Stimulated activated naive CD8-positive, alpha-beta T cell treated with anti-CD3 and anti-CD28 coated beads, Interleukin-15, Interleukin-2, amounts not matched to agents 100 ng/mL and 50 ng/mL, for 24 hours (primary cell): ENCODE data around the gene DOP1B.

ENCODE experiments used
- H3K27ac Mint-ChIP-seq: one replicate; pipeline ENCODE4 v1.8.0; 2021; ENCODE audit warnings: mild to moderate bottlenecking, mixed read lengths
- H3K27me3 Mint-ChIP-seq: one replicate; pipeline ENCODE4 v1.8.0; 2021; ENCODE audit warnings: mixed read lengths
- H3K36me3 Mint-ChIP-seq: one replicate; pipeline ENCODE4 v1.8.0; 2021; ENCODE audit warnings: low read depth, mixed read lengths
- H3K4me1 Mint-ChIP-seq: one replicate; pipeline ENCODE4 v1.8.0; 2021; ENCODE audit warnings: low read depth, mixed read lengths
- H3K4me3 Mint-ChIP-seq: one replicate; pipeline ENCODE4 v1.8.0; 2021; ENCODE audit warnings: mild to moderate bottlenecking, mixed read lengths
- H3K9me3 Mint-ChIP-seq: one replicate; pipeline ENCODE4 v1.8.0; 2021; ENCODE audit warnings: mixed read lengths

Gene DOP1B

GRCh38 chr21:36156815-36157670, at the start of gene DOP1B:
Gene DOP1B (plus strand): TSS chr21:36156824. CDS start chr21:36164734, 7,910 bp downstream.
- no peaks in the 10 kb centered on the region for H3K27me3 Mint-ChIP-seq
- H3K4me3 Mint-ChIP-seq: peak within 1 kb of the TSS; percentile 83
- peaks cover 6% of the 10 kb centered on the region for H3K36me3 Mint-ChIP-seq
- peak within 1 kb of the TSS; percentile 49 for H3K27ac Mint-ChIP-seq
- H3K9me3 Mint-ChIP-seq: no peaks in the 10 kb centered on the region
- peaks cover 20% of the 10 kb centered on the region for H3K4me1 Mint-ChIP-seq

- no peak overlapping the region for H3K4me3 Mint-ChIP-seq
- H3K9me3 Mint-ChIP-seq: no peaks in the 10 kb centered on the region
- H3K36me3 Mint-ChIP-seq: no peaks in the 10 kb centered on the region
- no peak overlapping the region for H3K27ac Mint-ChIP-seq
- peaks cover 19% of the 10 kb centered on the region for H3K27me3 Mint-ChIP-seq
- peaks cover 30% of the 10 kb centered on the region for H3K4me1 Mint-ChIP-seq
Observed at GRCh38 chr21:36109868-36110267, 46.8 kb upstream of the DOP1B start.

GRCh38 chr21:36111238-36111637, 45.4 kb upstream of the DOP1B start:
- Mint-ChIP-seq H3K4me1 (peaks cover 30% of the 10 kb centered on the region), H3K36me3 (no peaks in the 10 kb centered on the region), H3K4me3 (no peak overlapping the region), H3K27me3 (peaks cover 6% of the 10 kb centered on the region), H3K27ac (no peak overlapping the region), H3K9me3 (no peaks in the 10 kb centered on the region)

GRCh38 chr21:36113647-36114428, 42.8 kb upstream of the DOP1B start:
- H3K36me3 Mint-ChIP-seq: no peaks in the 10 kb centered on the region
- H3K27me3 Mint-ChIP-seq: no peaks in the 10 kb centered on the region
- no peaks in the 10 kb centered on the region for H3K9me3 Mint-ChIP-seq
- H3K4me1 Mint-ChIP-seq: peaks cover 30% of the 10 kb centered on the region
- peak overlapping the region; percentile 81 for H3K4me3 Mint-ChIP-seq
- peak overlapping the region; percentile 91 for H3K27ac Mint-ChIP-seq

- no peaks in the 10 kb centered on the region for H3K36me3 Mint-ChIP-seq
- H3K9me3 Mint-ChIP-seq: no peaks in the 10 kb centered on the region
- H3K27me3 Mint-ChIP-seq: no peaks in the 10 kb centered on the region
- peak overlapping the region; percentile 23 for H3K4me3 Mint-ChIP-seq
- peaks cover 30% of the 10 kb centered on the region for H3K4me1 Mint-ChIP-seq
- no peak overlapping the region for H3K27ac Mint-ChIP-seq
Observed at GRCh38 chr21:36115138-36115730, 41.4 kb upstream of the DOP1B start.

- no peak overlapping the region for H3K4me3 Mint-ChIP-seq
- H3K27ac Mint-ChIP-seq: no peak overlapping the region
- H3K9me3 Mint-ChIP-seq: no peaks in the 10 kb centered on the region
- H3K4me1 Mint-ChIP-seq: peaks cover 27% of the 10 kb centered on the region
- H3K36me3 Mint-ChIP-seq: no peaks in the 10 kb centered on the region
- H3K27me3 Mint-ChIP-seq: no peaks in the 10 kb centered on the region
Observed at GRCh38 chr21:36117286-36117741, 39.3 kb upstream of the DOP1B start.

GRCh38 chr21:36120304-36120888, 36.2 kb upstream of the DOP1B start:
- Mint-ChIP-seq H3K9me3 (no peaks in the 10 kb centered on the region), H3K27me3 (no peaks in the 10 kb centered on the region), H3K27ac (no peak overlapping the region), H3K4me3 (no peak overlapping the region), H3K4me1 (no peaks in the 10 kb centered on the region), H3K36me3 (no peaks in the 10 kb centered on the region)

- Mint-ChIP-seq H3K27ac (no peak overlapping the region), H3K27me3 (no peaks in the 10 kb centered on the region), H3K4me3 (no peak overlapping the region), H3K36me3 (no peaks in the 10 kb centered on the region), H3K4me1 (no peaks in the 10 kb centered on the region), H3K9me3 (no peaks in the 10 kb centered on the region)
Observed at GRCh38 chr21:36122977-36123376, 33.6 kb upstream of the DOP1B start.

GRCh38 chr21:36124395-36124794, 32.2 kb upstream of the DOP1B start:
- no peaks in the 10 kb centered on the region for H3K4me1 Mint-ChIP-seq
- no peaks in the 10 kb centered on the region for H3K36me3 Mint-ChIP-seq
- no peak overlapping the region for H3K27ac Mint-ChIP-seq
- no peaks in the 10 kb centered on the region for H3K27me3 Mint-ChIP-seq
- H3K9me3 Mint-ChIP-seq: no peaks in the 10 kb centered on the region
- H3K4me3 Mint-ChIP-seq: no peak overlapping the region

- Mint-ChIP-seq H3K36me3 (no peaks in the 10 kb centered on the region), H3K9me3 (no peaks in the 10 kb centered on the region), H3K27me3 (no peaks in the 10 kb centered on the region), H3K4me3 (no peak overlapping the region), H3K27ac (no peak overlapping the region), H3K4me1 (peaks cover 5% of the 10 kb centered on the region)
Observed at GRCh38 chr21:36125512-36126207, 31.0 kb upstream of the DOP1B start.

GRCh38 chr21:36126208-36126565, 30.4 kb upstream of the DOP1B start:
- Mint-ChIP-seq H3K36me3 (no peaks in the 10 kb centered on the region), H3K27me3 (no peaks in the 10 kb centered on the region), H3K27ac (no peak overlapping the region), H3K4me3 (no peak overlapping the region), H3K4me1 (peaks cover 7% of the 10 kb centered on the region), H3K9me3 (no peaks in the 10 kb centered on the region)

- no peaks in the 10 kb centered on the region for H3K36me3 Mint-ChIP-seq
- H3K9me3 Mint-ChIP-seq: no peaks in the 10 kb centered on the region
- H3K4me3 Mint-ChIP-seq: no peak overlapping the region
- no peaks in the 10 kb centered on the region for H3K27me3 Mint-ChIP-seq
- peaks cover 7% of the 10 kb centered on the region for H3K4me1 Mint-ChIP-seq
- no peak overlapping the region for H3K27ac Mint-ChIP-seq
Observed at GRCh38 chr21:36126621-36127110, 30.0 kb upstream of the DOP1B start.

GRCh38 chr21:36127250-36127904, 29.2 kb upstream of the DOP1B start:
- Mint-ChIP-seq H3K9me3 (no peaks in the 10 kb centered on the region), H3K36me3 (no peaks in the 10 kb centered on the region), H3K27me3 (no peaks in the 10 kb centered on the region), H3K27ac (no peak overlapping the region), H3K4me1 (peaks cover 7% of the 10 kb centered on the region), H3K4me3 (no peak overlapping the region)

GRCh38 chr21:36127977-36128376, 28.6 kb upstream of the DOP1B start:
- no peaks in the 10 kb centered on the region for H3K36me3 Mint-ChIP-seq
- H3K27ac Mint-ChIP-seq: no peak overlapping the region
- no peaks in the 10 kb centered on the region for H3K9me3 Mint-ChIP-seq
- H3K4me3 Mint-ChIP-seq: no peak overlapping the region
- peaks cover 7% of the 10 kb centered on the region for H3K4me1 Mint-ChIP-seq
- no peaks in the 10 kb centered on the region for H3K27me3 Mint-ChIP-seq
